GM18505 (cell line): ENCODE measurements around the gene C16orf86.

Source experiments
- ATAC-seq: cut with Tn5 transposase; IDR thresholded peaks from one replicate; pipeline ENCODE4 v1.9.1; 2021; ENCODE audit not compliant: unreplicated experiment
- POLR2A ChIP-seq: IDR thresholded peaks from 4 replicates; pipeline ENCODE4 v1.6.1; 2011; ENCODE audit warnings: borderline replicate concordance; ENCODE audit not compliant: insufficient read depth, insufficient read length; ENCODE audit errors: extremely low read depth

The C16orf86 gene

DNA sequence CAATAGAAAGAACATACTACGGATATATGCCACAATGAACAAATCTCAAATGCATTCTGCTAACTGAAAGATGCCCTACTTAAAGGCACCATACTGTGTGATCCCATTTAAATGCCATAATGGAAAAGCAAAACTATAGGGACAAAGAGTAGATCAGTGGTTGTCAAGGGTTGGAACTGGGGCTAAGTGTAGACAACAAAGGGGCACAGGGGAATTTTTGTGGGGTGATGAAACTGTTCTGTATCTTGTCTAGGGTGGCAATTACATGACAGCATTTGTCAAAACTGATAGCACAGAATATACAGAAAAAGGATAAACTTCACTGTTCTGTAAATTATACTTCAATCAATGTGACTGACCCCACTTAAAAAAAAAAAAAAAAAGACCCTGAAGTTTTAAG, 34.8 kb downstream of the C16orf86 start:
- ATAC-seq = no peak

DNA sequence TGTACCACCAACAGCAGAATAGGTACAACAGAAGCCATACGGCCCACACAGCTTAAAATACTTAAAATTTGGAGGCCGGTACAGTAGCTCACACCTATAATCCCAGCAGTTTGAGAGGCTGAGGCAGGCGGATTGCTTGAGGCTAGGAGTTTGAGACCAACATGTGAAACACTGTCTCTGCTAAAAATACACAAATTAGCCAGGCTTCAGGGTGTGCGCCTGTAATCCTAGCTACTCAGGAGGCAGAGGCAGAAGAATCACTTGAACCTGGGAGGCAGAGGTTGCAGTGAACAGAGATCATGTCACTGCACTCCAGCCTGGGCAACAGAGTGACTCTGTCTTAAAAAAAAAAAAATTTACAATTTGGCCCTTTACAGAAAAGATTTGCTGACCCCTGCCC, 35.5 kb downstream of the C16orf86 start:
- no peak for TF ChIP-seq POLR2A
- no peak for ATAC-seq

More for the DNA sequence above, 34.8 kb downstream of the C16orf86 start:
- TF ChIP-seq POLR2A = no peak

- TF ChIP-seq POLR2A = no peak
- ATAC-seq = no peak
These were observed 37.0 kb downstream of the C16orf86 start for GRCh38 chr16:67703626-67704025.

DNA sequence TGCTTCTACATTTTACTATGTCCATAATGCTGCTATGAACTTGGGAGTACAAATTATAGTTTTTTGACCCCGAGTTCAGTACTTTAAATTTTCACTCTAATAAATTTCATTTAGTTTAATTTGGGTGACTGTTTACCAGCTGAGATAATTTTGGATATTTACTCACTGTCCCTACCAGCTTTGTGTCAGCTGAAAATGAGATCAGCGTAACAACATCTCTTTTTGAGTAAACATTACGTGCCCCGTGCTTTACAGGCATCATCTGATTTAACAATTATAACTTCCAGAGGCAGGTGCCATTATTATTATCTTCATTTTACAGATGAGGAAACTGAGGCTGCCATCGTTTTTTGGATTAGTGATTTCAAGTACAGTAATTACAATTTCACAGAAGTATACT, 37.5 kb downstream of the C16orf86 start:
- TF ChIP-seq POLR2A = no peak
- ATAC-seq = no peak

- ATAC-seq = no peak
- TF ChIP-seq POLR2A = no peak
These were observed 40.6 kb downstream of the C16orf86 start for GRCh38 chr16:67707210-67707609.

GRCh38 chr16:67707790-67708189, 41.2 kb downstream of the C16orf86 start:
- ATAC-seq = no peak
- no peak for TF ChIP-seq POLR2A

- ATAC-seq = no peak
- no peak for TF ChIP-seq POLR2A
These were observed 41.8 kb downstream of the C16orf86 start for GRCh38 chr16:67708368-67708771.

- TF ChIP-seq POLR2A = no peak
- ATAC-seq = no peak
These were observed 42.4 kb downstream of the C16orf86 start for GRCh38 chr16:67709050-67709449.

GRCh38 chr16:67710607-67711006, 44.0 kb downstream of the C16orf86 start:
- no peak for ATAC-seq
- TF ChIP-seq POLR2A = no peak

DNA sequence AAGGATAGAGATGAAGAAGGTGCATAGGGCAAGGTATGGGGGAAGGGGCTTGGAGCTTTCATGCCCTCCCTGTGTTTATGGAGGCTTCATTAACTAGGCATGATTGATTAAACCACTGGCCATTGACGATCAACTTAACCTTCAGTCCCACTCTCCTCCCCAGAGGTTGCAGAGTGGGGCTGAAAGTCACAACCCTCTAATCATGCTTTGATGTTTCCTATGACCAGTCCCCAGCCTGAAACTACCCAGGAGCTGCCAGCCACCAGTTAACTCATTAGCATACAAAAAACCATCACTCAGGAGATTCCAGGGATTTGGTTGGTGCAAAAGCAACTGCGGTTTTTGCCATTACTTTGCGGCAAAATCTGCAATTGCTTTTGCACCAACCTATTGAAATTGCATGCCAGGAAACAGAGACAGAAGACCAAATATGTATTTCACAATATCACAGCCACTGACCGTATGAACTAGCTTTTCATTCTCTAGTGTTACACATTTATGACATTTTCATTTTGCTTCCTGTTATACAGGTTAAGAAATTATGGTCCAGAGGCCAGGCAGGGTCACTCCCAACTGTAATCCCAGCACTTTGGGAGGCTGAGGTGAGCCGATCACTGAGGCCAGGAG, 47.1 kb downstream of the C16orf86 start:
- no peak for ATAC-seq
- TF ChIP-seq POLR2A = no peak

DNA sequence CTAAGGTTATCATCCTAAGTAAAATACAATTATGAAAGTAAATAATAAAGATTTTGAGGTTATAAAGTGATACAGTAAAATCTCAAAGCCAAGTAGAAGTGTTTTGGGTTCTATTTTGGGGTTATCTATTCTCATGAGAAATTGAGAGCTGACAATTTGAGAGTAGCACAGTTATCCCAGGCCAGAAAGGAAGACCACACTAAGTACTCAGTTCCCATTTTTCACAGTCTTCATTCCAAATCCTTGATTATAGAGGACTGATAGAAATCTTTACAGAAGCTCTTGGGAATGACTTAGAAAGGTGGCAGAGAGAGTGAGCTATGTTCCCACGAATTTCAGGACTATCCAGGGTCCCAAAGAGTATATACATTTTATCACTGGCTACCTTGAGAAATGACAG, 47.9 kb downstream of the C16orf86 start:
- no peak for TF ChIP-seq POLR2A
- ATAC-seq = no peak

- no peak for ATAC-seq
These were observed 49.5 kb downstream of the C16orf86 start for GRCh38 chr16:67716097-67716496.

More at GRCh38 chr16:67716097-67716496, 49.5 kb downstream of the C16orf86 start:
- no peak for TF ChIP-seq POLR2A
